ENCODE results near the gene UBR3. TPM values are rescaled to one million over a fixed set of nuclear protein-coding genes. Genes with fewer than 3 reads are reported as not detected.

UBR3 gene
- total RNA-seq, 6 experiments from 2014 or later, result 30.1 to 46.3 (median 40.5) TPM

DNA sequence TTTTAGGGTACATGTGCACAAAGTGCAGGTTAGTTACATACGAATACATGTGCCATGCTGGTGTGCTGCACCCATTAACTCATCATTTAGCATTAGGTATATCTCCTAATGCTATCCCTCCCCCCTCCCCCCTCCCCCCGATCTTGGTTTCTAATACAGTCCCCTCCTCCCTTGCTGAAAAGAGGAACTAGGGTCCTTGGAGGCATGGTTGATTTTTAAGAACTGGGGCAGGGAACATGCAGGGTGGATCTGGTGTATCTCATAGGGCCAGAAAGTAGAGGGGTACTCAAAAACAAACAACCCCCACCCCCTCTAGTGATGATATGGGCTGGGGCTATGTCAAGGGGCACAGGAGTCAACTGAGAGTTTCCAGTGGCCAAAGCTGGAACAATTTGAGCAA lies 153.4 kb downstream of the UBR3 start:
- Mint-ChIP-seq H3K27ac (no peak overlapping the region), H3K27me3 (ENCODE audit: insufficient read depth) (peaks cover 2% of the 10 kb centered on the region; the same call in 1 of the 2 replicates), H3K4me3 (no peak overlapping the region), H3K9me3 (peaks cover 16% of the 10 kb centered on the region), H3K36me3 (ENCODE audit: low read depth) (peaks cover 30% of the 10 kb centered on the region), H3K4me1 (ENCODE audit: low read depth) (peaks cover 6% of the 10 kb centered on the region)
- TF ChIP-seq, protein P1, sequence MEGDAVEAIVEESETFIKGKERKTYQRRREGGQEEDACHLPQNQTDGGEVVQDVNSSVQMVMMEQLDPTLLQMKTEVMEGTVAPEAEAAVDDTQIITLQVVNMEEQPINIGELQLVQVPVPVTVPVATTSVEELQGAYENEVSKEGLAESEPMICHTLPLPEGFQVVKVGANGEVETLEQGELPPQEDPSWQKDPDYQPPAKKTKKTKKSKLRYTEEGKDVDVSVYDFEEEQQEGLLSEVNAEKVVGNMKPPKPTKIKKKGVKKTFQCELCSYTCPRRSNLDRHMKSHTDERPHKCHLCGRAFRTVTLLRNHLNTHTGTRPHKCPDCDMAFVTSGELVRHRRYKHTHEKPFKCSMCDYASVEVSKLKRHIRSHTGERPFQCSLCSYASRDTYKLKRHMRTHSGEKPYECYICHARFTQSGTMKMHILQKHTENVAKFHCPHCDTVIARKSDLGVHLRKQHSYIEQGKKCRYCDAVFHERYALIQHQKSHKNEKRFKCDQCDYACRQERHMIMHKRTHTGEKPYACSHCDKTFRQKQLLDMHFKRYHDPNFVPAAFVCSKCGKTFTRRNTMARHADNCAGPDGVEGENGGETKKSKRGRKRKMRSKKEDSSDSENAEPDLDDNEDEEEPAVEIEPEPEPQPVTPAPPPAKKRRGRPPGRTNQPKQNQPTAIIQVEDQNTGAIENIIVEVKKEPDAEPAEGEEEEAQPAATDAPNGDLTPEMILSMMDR (IDR thresholded peaks at IDR 0.05), result no peak
- DNase-seq, result no peak

GRCh38 chr2:169982929-169983328 lies 155.7 kb downstream of the UBR3 start:
- TF ChIP-seq, protein P1 (IDR thresholded peaks at IDR 0.05), result no peak
- H3K27me3 Mint-ChIP-seq (ENCODE audit: insufficient read depth), result peaks cover 2% of the 10 kb centered on the region
- H3K4me3 Mint-ChIP-seq, result no peak overlapping the region
- no peaks in the 10 kb centered on the region for H3K9me3 Mint-ChIP-seq
- H3K36me3 Mint-ChIP-seq (ENCODE audit: low read depth), result peaks cover 15% of the 10 kb centered on the region
- H3K27ac Mint-ChIP-seq, result no peak overlapping the region; the same call in 1 of the 2 replicates
- peaks cover 6% of the 10 kb centered on the region for H3K4me1 Mint-ChIP-seq (ENCODE audit: low read depth)
- DNase-seq, result no peak

GRCh38 chr2:169983506-169983905 lies 156.3 kb downstream of the UBR3 start:
- H3K27me3 Mint-ChIP-seq (ENCODE audit: insufficient read depth), result peaks cover 2% of the 10 kb centered on the region
- no peaks in the 10 kb centered on the region for H3K9me3 Mint-ChIP-seq
- DNase-seq, result no peak
- no peak overlapping the region for H3K4me3 Mint-ChIP-seq
- H3K4me1 Mint-ChIP-seq (ENCODE audit: low read depth), result peaks cover 6% of the 10 kb centered on the region; the same call in 1 of the 2 replicates
- TF ChIP-seq, protein P1 (IDR thresholded peaks at IDR 0.05), result no peak
- H3K36me3 Mint-ChIP-seq (ENCODE audit: low read depth), result peaks cover 13% of the 10 kb centered on the region
- H3K27ac Mint-ChIP-seq, result no peak overlapping the region

DNA sequence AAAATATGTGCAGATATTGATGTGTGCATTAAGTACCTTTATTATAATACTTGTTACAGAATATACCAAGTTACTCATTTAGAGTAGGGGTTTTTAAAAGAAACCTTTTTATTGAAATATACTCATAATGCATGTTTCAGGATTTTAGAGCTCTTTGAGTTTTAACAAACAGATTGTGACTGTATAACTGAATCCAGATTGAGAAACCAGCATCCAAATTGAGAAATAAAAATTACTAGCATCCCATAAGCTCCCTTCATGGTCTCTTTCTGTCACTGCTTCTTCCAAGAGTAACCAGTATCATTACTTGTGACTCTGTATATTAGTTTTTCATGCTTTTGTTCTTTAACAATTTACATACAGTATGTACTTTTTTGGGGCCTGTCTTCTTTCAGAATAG lies 156.9 kb downstream of the UBR3 start:
- Mint-ChIP-seq H3K27ac (no peak overlapping the region), H3K4me3 (no peak overlapping the region), H3K4me1 (ENCODE audit: low read depth) (peaks cover 6% of the 10 kb centered on the region; the same call in 1 of the 2 replicates), H3K27me3 (ENCODE audit: insufficient read depth) (peaks cover 2% of the 10 kb centered on the region), H3K36me3 (ENCODE audit: low read depth) (peaks cover 13% of the 10 kb centered on the region), H3K9me3 (no peaks in the 10 kb centered on the region)
- DNase-seq, result no peak
- TF ChIP-seq, protein P1 (IDR thresholded peaks at IDR 0.05), result no peak

DNA sequence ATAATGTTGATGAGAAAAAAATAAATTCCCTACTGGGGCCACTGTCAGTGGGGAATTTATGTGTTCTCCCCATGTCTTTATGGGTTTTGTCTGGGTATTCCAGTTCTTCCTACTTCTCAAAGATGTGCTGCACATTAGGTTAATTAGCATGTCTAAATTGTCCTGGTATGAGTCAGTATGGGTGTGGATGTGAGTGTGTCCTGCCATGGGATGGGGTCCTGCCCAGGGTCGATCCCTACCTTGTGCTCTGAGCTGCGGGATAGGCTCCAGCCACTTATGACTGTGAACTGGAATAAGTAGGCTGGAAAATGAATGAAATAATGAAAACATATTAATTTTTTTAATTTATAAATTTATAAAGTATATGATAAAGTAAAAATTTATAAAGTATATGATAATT lies 167.5 kb downstream of the UBR3 start:
- Mint-ChIP-seq H3K27ac (no peak overlapping the region), H3K36me3 (ENCODE audit: low read depth) (peaks cover 21% of the 10 kb centered on the region), H3K27me3 (ENCODE audit: insufficient read depth) (no peaks in the 10 kb centered on the region; the same call in 1 of the 2 replicates), H3K4me1 (ENCODE audit: low read depth) (no peaks in the 10 kb centered on the region), H3K9me3 (no peaks in the 10 kb centered on the region), H3K4me3 (no peak overlapping the region)
- no peak for DNase-seq
- TF ChIP-seq, protein P1 (IDR thresholded peaks at IDR 0.05), result no peak

Data from HFFc6 (cell line).